Left colon (tissue), 2 donors: ENCODE data around the gene GLRX2. TPM values are rescaled to one million over a fixed set of nuclear protein-coding genes. Genes with fewer than 3 reads are reported as not detected.
A peak's percentile ranks its signal among the peaks of the same experiment; 100 is the strongest.
"Not testable (repeated sequence)": the region's sequence is repeated elsewhere in the genome, so short reads cannot be mapped to it uniquely, and the experiment has no call there.

Source experiments
- ATAC-seq: fragments of 200-7000 bp; cut with Tn5 transposase; one replicate; pipeline ENCODE4 v1.9.1; 2020; ENCODE audit warnings: mild to moderate bottlenecking, moderate library complexity
- DNase-seq, 2 donors: peaks; one replicate each; pipeline ENCODE4 v3.0.0-alpha.2; 2020
- intact Hi-C, 2 donors: fragments of 100-400 bp; cut with DNase I in 1 of 2; cut with micrococcal nuclease in 1 of 2; formaldehyde crosslinking; loops; one replicate each; pipeline versions ENCODE4 v1.11.2 to v1.14.0; 2022; cut with DNase I, micrococcal nuclease
- long read RNA-seq: library from polyadenylated mRNA; unstranded; transcript quantifications from one replicate; pipeline ENCODE4 v2.0.0, GENCODE V29; 2021
- total RNA-seq, 2 donors: library from RNA; stranded (reverse); fragmentation: NEBNext Ultra II Directional; extraction: Animal tissue kit (Norgen Biotek cat#: 25700); gene quantifications; one replicate each; pipeline ENCODE4 v1.2.1, GENCODE V29; 2021
- donor health status: DM: no; HTN: no; CAD: no.
- donor health status: DM: yes; HTN: yes; CAD: no.

The GLRX2 gene, protein sequence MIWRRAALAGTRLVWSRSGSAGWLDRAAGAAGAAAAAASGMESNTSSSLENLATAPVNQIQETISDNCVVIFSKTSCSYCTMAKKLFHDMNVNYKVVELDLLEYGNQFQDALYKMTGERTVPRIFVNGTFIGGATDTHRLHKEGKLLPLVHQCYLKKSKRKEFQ
- total RNA-seq = 10 to 100 TPM; 19.5 to 25.3 TPM
- long read RNA-seq, transcript GLRX2-201 (4 exons, 701 nt) = major isoform, 12 of 15 reads
- long read RNA-seq, partial matches to known transcripts = 0 of 15 reads
- long read RNA-seq, other reads (novel, unspliced or antisense) = 3 of 15 reads

DNA sequence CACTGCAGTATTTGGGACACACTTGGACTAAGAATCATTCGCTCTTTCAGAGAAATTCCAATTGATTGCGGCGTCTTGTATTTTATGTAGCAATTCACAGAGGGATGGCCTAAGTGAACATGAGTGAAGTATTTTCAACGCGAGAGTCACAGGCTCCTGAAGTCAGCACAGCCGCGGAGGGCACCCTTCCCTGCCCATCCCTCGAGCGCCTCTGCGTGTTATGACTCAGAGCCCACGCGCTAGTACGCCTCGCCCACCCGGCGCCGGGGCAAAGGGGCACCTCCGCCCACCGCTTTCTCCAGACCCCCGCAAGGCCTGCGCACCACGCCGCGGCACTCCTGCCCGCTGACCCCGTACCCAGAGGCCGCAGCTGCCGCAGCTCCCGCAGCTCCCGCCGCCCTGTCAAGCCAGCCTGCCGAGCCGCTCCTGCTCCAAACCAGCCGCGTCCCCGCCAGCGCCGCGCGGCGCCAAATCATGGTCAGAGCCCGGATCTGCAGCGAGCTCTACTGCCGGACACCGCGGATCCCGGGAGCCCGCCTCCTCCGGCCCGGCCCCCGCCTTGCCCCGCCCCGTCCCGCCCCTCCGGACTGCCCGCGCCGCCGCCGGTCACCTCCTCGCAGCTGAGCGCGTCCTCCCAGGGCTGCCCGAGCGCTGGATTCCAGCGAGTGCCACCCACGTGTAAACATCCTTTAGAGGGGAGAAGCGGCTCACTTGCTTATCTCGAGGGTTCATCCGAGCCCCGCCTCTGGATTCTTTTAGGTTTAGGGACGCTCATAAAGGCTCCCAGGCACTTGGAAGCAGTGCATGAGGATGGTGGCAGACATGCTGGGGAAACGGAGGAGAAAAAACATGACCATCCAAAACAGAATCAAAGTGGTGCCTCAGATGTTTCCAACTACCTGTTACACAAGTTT, at the start of gene GLRX2:
TSS of gene GLRX2 (minus strand) at position 508 of the 914 bp plus-strand sequence. CDS start at position 476, 32 bp downstream.
- ATAC-seq = peak; percentile 95
- DNase-seq = peak; percentile 88 to 89
- intact Hi-C loops = no loop called here

DNA sequence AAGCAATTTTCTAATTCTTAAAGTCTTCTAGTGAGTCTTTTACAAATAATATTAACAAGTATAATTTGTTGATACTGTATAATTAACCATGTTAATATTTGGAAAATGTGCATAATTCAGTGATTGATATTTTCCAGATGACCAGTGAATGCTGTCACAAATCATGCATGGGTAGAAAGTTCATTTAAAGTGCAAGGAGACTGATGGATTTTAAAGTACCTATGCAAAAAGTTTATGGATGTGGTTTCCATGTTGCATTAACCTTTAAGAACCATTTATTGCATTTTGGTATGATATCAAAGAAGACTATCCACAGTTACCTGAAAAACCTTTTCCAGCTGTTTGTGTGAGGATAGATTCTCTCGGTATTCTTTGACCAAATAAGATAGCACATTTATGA, 39.8 kb upstream of the GLRX2 start:
- no peak for DNase-seq
- ATAC-seq = no peak
- intact Hi-C loops = no loop called here

GRCh38 chr1:193144361-193144938, 39.2 kb upstream of the GLRX2 start:
- intact Hi-C loops = no loop called here

DNA sequence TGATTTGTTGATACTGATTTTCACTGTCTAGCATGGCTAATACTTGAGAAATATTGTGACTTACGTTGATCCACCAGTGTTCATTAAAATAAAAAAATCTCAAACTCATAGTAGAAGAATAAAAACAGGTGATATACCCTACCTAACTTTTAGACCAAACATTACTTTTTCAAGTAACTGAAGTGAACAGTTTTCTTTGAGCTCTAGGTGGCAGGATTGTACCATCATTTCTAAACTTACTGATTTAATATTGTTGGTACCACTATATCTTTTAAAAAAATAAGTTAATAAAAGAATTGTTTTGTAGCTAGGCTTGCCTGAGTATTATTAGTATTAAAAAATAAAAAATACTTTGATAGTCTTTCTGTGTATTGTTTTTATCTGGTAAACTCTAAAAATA, 38.1 kb upstream of the GLRX2 start:
- intact Hi-C loops = no loop called here
- no peak for DNase-seq
- no peak for ATAC-seq

More at GRCh38 chr1:193144361-193144938, 39.2 kb upstream of the GLRX2 start:
- no peak for ATAC-seq
- DNase-seq = no peak

DNA sequence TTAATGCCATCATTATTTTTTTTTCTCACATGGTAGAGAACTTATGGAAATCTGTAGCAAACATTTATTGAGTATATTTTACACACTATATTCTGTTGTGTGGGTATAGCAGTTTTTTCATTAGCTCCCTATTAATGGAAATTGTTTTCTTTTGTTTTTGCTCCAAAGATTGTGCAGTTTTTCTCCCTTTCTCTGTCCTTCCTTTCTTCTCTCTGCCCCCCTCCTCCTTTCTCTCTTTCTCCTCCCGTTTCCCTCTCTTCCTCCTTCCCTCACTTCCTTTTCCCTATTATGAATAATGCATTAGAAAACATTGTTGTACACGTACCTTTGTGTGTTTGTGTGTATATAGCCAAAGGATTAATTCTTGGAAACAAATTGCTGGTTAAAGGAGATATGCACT, 37.2 kb upstream of the GLRX2 start:
- intact Hi-C loops = no loop called here
- ATAC-seq (no peak), DNase-seq (no peak)

- DNase-seq (no peak), ATAC-seq (no peak)
These were observed 36.6 kb upstream of the GLRX2 start for GRCh38 chr1:193141804-193142203.

GRCh38 chr1:193140254-193140653, 35.0 kb upstream of the GLRX2 start:
- no peak for DNase-seq
- ATAC-seq = no peak
- intact Hi-C loops = no loop called here

More at GRCh38 chr1:193141804-193142203, 36.6 kb upstream of the GLRX2 start:
- intact Hi-C loops = no loop called here

GRCh38 chr1:193131266-193131860, 26.1 kb upstream of the GLRX2 start:
- DNase-seq = no peak
- intact Hi-C loops = no loop called here
- ATAC-seq = no peak

GRCh38 chr1:193125369-193125768, 20.2 kb upstream of the GLRX2 start:
- ATAC-seq (no peak), DNase-seq (no peak)
- intact Hi-C loops = loop anchor here in 1 of 2 donors (10.0 kb wide), 1 partner anchor 321 kb away; the partner anchor contains the start of gene RGS2

DNA sequence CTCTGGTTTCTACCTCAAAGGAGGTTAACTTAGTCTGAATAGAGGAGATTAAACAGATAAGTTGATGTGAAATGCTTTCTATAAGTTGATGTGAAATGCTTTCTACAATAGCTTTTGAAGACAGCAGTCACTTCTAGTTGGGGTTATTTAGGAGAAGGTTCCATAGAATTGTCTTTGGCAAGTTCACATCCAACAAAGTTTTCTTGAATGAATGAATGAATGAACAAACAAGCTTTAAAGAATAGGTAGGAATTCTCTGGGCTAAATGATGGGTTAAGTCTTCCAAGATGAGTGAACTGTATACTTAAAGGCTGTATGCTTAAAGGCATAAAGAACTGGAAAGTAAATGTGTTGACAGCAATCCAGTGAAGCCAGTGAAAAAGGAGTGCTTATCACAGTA, 18.5 kb upstream of the GLRX2 start:
- intact Hi-C loops = loop anchor here in 1 of 2 donors (5.0 to 10.0 kb wide), 2 partner anchors 61 to 319 kb away; partner anchors contain the start of gene RGS2
- DNase-seq (no peak), ATAC-seq (no peak)

- ATAC-seq (peak; percentile 97), DNase-seq (peak; percentile 97 to 99)
- intact Hi-C loops = loop anchor here in 1 of 2 donors (5.0 to 10.0 kb wide), 2 partner anchors 60 to 317 kb away; partner anchors contain the start of gene RGS2
These were observed 16.7 kb upstream of the GLRX2 start, which contains the start of gene CDC73 for GRCh38 chr1:193121616-193122593. Gene CDC73 (plus strand): TSS chr1:193122031. CDS start chr1:193122201, 170 bp downstream.

DNA sequence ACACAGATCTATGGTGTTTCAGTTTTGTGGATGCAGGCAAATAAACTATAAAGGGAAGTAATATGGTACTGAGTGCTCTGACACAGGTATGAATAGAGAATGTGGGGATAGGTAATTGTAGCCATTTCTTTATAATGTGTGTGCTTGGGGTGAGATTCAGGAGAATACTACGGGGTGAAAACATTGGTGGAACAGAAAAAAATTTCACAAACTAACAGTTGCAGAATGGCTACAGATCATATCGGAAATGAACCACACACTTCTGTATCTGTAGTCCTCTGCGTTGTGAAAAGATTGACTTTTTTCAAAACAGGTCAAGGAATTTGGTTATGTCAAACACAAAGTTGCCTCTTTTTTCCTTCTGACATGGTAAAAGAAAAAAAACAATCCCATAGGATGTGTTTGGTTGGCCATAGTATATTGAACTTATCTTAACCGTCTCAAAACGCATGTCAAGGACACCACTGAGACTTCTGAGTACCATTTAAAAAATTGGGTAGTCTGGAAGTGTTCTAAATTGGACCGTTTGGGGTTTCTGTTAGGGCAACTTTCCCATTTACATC, 15.5 kb upstream of the GLRX2 start:
- intact Hi-C loops = loop anchor here in 1 of 2 donors (5.0 to 10.0 kb wide), 2 partner anchors 58 to 316 kb away; partner anchors contain the start of gene RGS2
- DNase-seq (no peak), ATAC-seq (no peak)

DNA sequence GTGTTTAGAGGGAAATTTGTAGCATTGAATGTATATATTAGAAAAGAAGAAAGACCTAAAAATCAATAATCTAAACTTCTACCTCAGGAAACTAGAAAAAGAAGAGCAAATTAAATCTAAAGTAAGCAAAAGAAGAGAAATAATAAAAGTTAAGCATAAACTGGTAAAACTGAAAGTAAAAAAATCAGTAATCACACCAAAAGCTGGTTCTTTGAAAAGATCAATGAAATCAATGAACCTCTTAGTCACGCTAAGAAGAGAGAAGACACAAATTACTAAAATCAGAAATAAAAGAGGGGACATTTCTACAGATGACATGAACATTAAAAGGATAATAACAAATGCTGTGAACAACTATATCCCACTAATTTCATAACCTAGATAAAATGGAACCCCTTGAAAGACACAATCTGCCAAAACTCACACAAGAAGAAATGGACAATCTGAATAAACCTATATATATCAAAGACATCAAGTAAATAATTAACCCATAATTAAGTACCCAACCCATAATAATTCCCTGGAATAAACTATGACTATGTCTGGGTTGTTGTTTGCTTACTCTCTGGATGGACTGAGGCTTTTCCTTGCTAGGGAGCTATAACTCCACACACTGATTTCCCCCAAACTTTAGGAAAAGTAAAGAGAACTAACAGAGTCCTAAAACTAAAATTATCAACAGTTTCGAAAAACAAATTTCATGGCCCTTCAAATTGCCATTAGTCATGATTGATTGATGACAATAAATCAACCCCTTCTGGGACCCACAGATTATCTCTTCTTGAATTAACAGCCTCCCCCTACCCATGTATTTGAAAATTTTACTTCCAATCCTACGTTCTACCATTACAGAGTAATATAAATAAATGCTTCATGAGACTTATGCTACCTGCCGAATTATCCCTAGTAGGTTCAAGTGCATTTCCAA, 13.9 kb upstream of the GLRX2 start:
- intact Hi-C loops = no loop called here
- DNase-seq (no peak), ATAC-seq (no peak)

DNA sequence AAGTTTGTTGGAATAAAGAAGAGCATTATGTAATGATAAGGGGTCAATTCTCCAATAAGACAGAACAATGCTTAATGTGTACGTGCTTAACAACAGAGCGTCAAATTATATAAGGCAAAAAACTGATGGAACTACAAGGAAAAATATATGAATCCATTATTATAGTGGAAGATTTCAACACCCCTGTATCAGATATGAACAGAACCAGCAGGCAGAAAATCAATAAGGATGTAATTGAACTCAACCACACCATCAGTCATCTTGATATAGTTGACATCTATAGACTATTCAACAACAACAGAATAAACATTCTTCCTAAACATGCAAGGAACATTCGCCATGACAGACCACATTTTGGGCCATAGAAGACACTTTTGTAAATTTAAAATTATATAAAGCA, 13.0 kb upstream of the GLRX2 start:
- ATAC-seq (no peak), DNase-seq (no peak)
- intact Hi-C loops = no loop called here

GRCh38 chr1:193117167-193117566, 12.0 kb upstream of the GLRX2 start:
- DNase-seq, intact Hi-C loops, ATAC-seq: not testable (repeated sequence)

DNA sequence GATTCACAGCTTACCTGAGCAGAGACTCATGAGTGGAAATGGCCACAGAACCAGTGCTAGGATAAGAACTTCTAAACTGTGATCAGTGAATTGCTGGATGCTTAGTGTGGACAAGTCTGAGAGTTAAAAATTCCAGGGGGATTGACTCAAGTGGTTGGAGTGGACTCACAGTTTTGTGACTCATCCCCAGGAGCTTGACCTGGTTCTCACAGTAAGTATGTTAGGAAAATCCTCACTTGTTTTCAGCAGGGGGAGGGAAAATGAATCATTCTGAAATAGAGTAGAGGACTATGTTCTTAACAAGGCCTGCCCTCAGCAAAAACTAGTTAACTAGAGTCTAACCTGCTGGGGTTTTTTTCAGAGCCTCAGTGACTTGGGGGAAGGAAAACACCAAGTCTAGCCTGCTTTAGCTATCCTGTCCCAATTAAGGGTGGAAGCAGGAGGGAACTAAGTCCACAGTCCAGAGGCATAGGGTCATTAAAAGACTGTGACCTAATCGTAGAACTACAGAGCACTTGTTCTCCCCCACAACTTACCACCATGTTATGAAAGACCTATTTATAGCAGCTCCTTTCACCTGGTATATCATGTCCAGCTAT, 10.5 kb upstream of the GLRX2 start:
- ATAC-seq = no peak
- intact Hi-C loops = no loop called here
- DNase-seq = no peak
